IMR-90 (cell line): Measurements from ENCODE around the gene CAST. TPM values are rescaled to one million over a fixed set of nuclear protein-coding genes. Genes with fewer than 3 reads are reported as not detected.

ENCODE experiments used
- ATAC-seq: fragments of 200-7000 bp; cut with Tn5 transposase; 2 replicates; pipeline ENCODE4 v1.9.1; 2020; ENCODE audit warnings: low read depth, mild to moderate bottlenecking, moderate library complexity
- BruUV-seq: library from RNA; stranded (reverse); fragments of 400-500 nt; replicated peaks from 2 replicates; lab custom pipeline; 2021; lab: Mats Ljungman, UMichigan
- CTCF ChIA-PET: fragments of 300-600 bp; formaldehyde crosslinking; extraction: SDS; loops from one replicate; lab custom pipeline; 2021; ENCODE audit warnings: antibody characterized with exemption; lab: Yijun Ruan, JAX
- POLR2A ChIA-PET: fragments of 300-600 bp; sonication (Branson Sonifier 250); formaldehyde crosslinking; loops from one replicate; lab custom pipeline; 2022; ENCODE audit warnings: antibody characterized with exemption; ENCODE audit not compliant: unreplicated experiment; lab: Charles Lee
- DNase-seq: peaks from one replicate; pipeline ENCODE4 v3.0.0; 2013
- H2AFZ ChIP-seq: replicated peaks from 2 replicates; pipeline ENCODE3; 2013; ENCODE audit warnings: low read length, mild to moderate bottlenecking; ENCODE audit not compliant: poor library complexity
- H2AK5ac ChIP-seq: 2 replicates; pipeline ENCODE4 v1.6.1; 2013; ENCODE audit warnings: low read depth, low read length, inconsistent platforms
- H2AK9ac ChIP-seq: replicated peaks from 2 replicates; pipeline ENCODE3; 2013; ENCODE audit warnings: mild to moderate bottlenecking, low read depth, low read length, moderate library complexity; ENCODE audit not compliant: poor library complexity
- H2BK120ac ChIP-seq: 2 replicates; pipeline ENCODE4 v1.6.1; 2013; ENCODE audit warnings: low read depth, low read length, inconsistent platforms
- H2BK15ac ChIP-seq: 3 replicates; pipeline ENCODE4 v1.6.1; 2013; ENCODE audit warnings: low read depth, low read length, inconsistent platforms
- H2BK20ac ChIP-seq: 2 replicates; pipeline ENCODE4 v1.6.1; 2013; ENCODE audit warnings: low read depth, mild to moderate bottlenecking, inconsistent platforms, low read length, moderate library complexity
- H2BK5ac ChIP-seq: 2 replicates; pipeline ENCODE4 v1.6.1; 2013; ENCODE audit warnings: mild to moderate bottlenecking, low read depth, low read length, inconsistent platforms; ENCODE audit not compliant: poor library complexity, severe bottlenecking
- H3K14ac ChIP-seq: replicated peaks from 2 replicates; pipeline ENCODE4 v1.6.1; 2013; ENCODE audit warnings: low read depth, low read length, inconsistent platforms
- H3K18ac ChIP-seq: 2 replicates; pipeline ENCODE4 v1.6.1; 2013; ENCODE audit warnings: low read depth, low read length, control low read depth
- H3K23ac ChIP-seq: 2 replicates; pipeline ENCODE4 v1.6.1; 2013; ENCODE audit warnings: low read depth, low read length, inconsistent platforms
- H3K27ac ChIP-seq: 2 replicates; pipeline ENCODE4 v1.5.1; 2013; ENCODE audit warnings: mild to moderate bottlenecking, control low read depth, low read length; ENCODE audit not compliant: insufficient read depth
- H3K27me3 ChIP-seq: 2 replicates; pipeline ENCODE4 v1.6.1; 2013; ENCODE audit warnings: low read length; ENCODE audit not compliant: control insufficient read depth, insufficient read depth
- H3K36me3 ChIP-seq: 2 replicates; pipeline ENCODE4 v1.6.1; 2013; ENCODE audit warnings: low read length, mixed read lengths; ENCODE audit not compliant: control insufficient read depth, insufficient read depth
- H3K4ac ChIP-seq: 2 replicates; pipeline ENCODE4 v1.6.1; 2013; ENCODE audit warnings: low read depth, low read length, inconsistent platforms
- H3K4me1 ChIP-seq: 2 replicates; pipeline ENCODE4 v1.6.1; 2013; ENCODE audit warnings: low read length, mixed read lengths; ENCODE audit not compliant: control insufficient read depth, insufficient read depth
- H3K4me2 ChIP-seq: 2 replicates; pipeline ENCODE4 v1.6.1; 2013; ENCODE audit warnings: low read depth, mild to moderate bottlenecking, control low read depth, low read length, moderate library complexity
- H3K4me3 ChIP-seq: 2 replicates; pipeline ENCODE4 v1.5.1; 2013; ENCODE audit warnings: low read depth, mild to moderate bottlenecking, control low read depth, low read length, moderate library complexity; ENCODE audit not compliant: insufficient read depth
- H3K56ac ChIP-seq: 2 replicates; pipeline ENCODE4 v1.6.1; 2013; ENCODE audit warnings: low read length, inconsistent platforms; ENCODE audit not compliant: insufficient read depth; ENCODE audit errors: extremely low read depth
- H3K79me1 ChIP-seq, 2 experiments: 2 replicates each; pipeline ENCODE4 v1.6.1; 2013; ENCODE audit warnings: low read length in 2 of 2, inconsistent platforms in 1 of 2, low read depth in 1 of 2
- H3K9ac ChIP-seq: 2 replicates; pipeline ENCODE4 v1.6.1; 2013; ENCODE audit warnings: low read depth, low read length, control low read depth
- H3K9me1 ChIP-seq: 2 replicates; pipeline ENCODE4 v1.6.1; 2013; ENCODE audit warnings: low read length, inconsistent platforms; ENCODE audit not compliant: insufficient read depth
- H3K9me3 ChIP-seq: 2 replicates; pipeline ENCODE4 v1.6.1; 2013; ENCODE audit warnings: low read length; ENCODE audit not compliant: control insufficient read depth, insufficient read depth
- H4K20me1 ChIP-seq: 2 replicates; pipeline ENCODE4 v1.6.1; 2013; ENCODE audit warnings: low read length, inconsistent platforms; ENCODE audit not compliant: insufficient read depth
- H4K5ac ChIP-seq: 2 replicates; pipeline ENCODE4 v1.6.1; 2013; ENCODE audit warnings: mild to moderate bottlenecking, low read depth, low read length, control low read depth
- H4K8ac ChIP-seq, 2 experiments: 2 replicates each; pipeline ENCODE4 v1.6.1; 2013; ENCODE audit warnings: low read depth in 2 of 2, low read length in 2 of 2, control low read depth in 1 of 2, inconsistent platforms in 1 of 2
- H4K91ac ChIP-seq: 2 replicates; pipeline ENCODE4 v1.6.1; 2013; ENCODE audit warnings: low read depth, low read length, inconsistent platforms; ENCODE audit not compliant: insufficient read depth
- BHLHE40 ChIP-seq: fragments of 150-350 bp; IDR thresholded peaks from 2 replicates; pipeline ENCODE4 v1.6.1; 2016; ENCODE audit warnings: mild to moderate bottlenecking, low read depth, low read length
- CEBPB ChIP-seq: IDR thresholded peaks from 2 replicates; pipeline ENCODE4 v1.6.1; 2012; ENCODE audit warnings: low read depth, low read length, improper control_type of control experiment
- CHD1 ChIP-seq: IDR thresholded peaks from 2 replicates; pipeline ENCODE4 v1.6.1; 2012; ENCODE audit warnings: low read depth, low read length, improper control_type of control experiment
- CTCF ChIP-seq: conservative IDR thresholded peaks from 2 replicates; pipeline ENCODE4 v1.5.1; 2012; ENCODE audit warnings: mild to moderate bottlenecking, low read depth, low read length, improper control_type of control experiment
- ELK1 ChIP-seq: fragments of 150-350 bp; IDR thresholded peaks from 2 replicates; pipeline ENCODE4 v1.6.1; 2016; ENCODE audit warnings: low read depth, mild to moderate bottlenecking, low read length, moderate library complexity, borderline replicate concordance
- FOS ChIP-seq: fragments of 150-350 bp; IDR thresholded peaks from 2 replicates; pipeline ENCODE4 v1.6.1; 2016; ENCODE audit warnings: low read depth, low read length
- MAFK ChIP-seq: IDR thresholded peaks from 2 replicates; pipeline ENCODE4 v1.6.1; 2012; ENCODE audit warnings: low read depth, low read length, improper control_type of control experiment
- MAZ ChIP-seq: IDR thresholded peaks from 2 replicates; pipeline ENCODE4 v1.6.1; 2012; ENCODE audit warnings: low read depth, mild to moderate bottlenecking, low read length, improper control_type of control experiment, moderate library complexity, borderline replicate concordance
- MXI1 ChIP-seq: IDR thresholded peaks from 2 replicates; pipeline ENCODE4 v1.6.1; 2012; ENCODE audit warnings: low read depth, mild to moderate bottlenecking, low read length, moderate library complexity, borderline replicate concordance
- NFE2L2 ChIP-seq: fragments of 150-350 bp; IDR thresholded peaks from 2 replicates; pipeline ENCODE4 v1.6.1; 2016; ENCODE audit warnings: low read depth, mild to moderate bottlenecking, low read length
- POLR2A ChIP-seq: IDR thresholded peaks from 2 replicates; pipeline ENCODE4 v1.6.1; 2012; ENCODE audit warnings: mild to moderate bottlenecking, low read depth, low read length
- RAD21 ChIP-seq: IDR thresholded peaks from 2 replicates; pipeline ENCODE4 v1.6.1; 2012; ENCODE audit warnings: low read length, improper control_type of control experiment
- RCOR1 ChIP-seq: IDR thresholded peaks from 2 replicates; pipeline ENCODE4 v1.6.1; 2012; ENCODE audit warnings: mild to moderate bottlenecking, low read length, improper control_type of control experiment; ENCODE audit not compliant: insufficient replicate concordance
- RFX5 ChIP-seq: IDR thresholded peaks from 2 replicates; pipeline ENCODE4 v1.8.0; 2012; ENCODE audit warnings: low read depth, mild to moderate bottlenecking, low read length, moderate library complexity
- SMC3 ChIP-seq: fragments of 150-350 bp; IDR thresholded peaks from 2 replicates; pipeline ENCODE4 v1.6.1; 2016; ENCODE audit warnings: low read depth, mild to moderate bottlenecking, antibody characterized with exemption, low read length, moderate library complexity
- USF2 ChIP-seq: fragments of 150-350 bp; IDR thresholded peaks from 2 replicates; pipeline ENCODE4 v1.6.1; 2017; ENCODE audit warnings: mild to moderate bottlenecking, antibody characterized with exemption, low read length, low read depth
- WGBS, 2 experiments: methylation state at CpG; one replicate each; pipeline versions ENCODE4 v1.1.5 to v1.1.7; 2013; ENCODE audit warnings: missing lambda C conversion rate in 2 of 2; ENCODE audit not compliant: insufficient read length in 1 of 2; ENCODE audit errors: extremely low coverage in 2 of 2; 5-methylcytosine and 5-hydroxymethylcytosine counted together
- dilution Hi-C: fragments of 300-500 bp; cut with HindIII; formaldehyde crosslinking; loops from one replicate; pipeline ENCODE4 v1.14.3; 2018; ENCODE audit warnings: low sequenced_read_pairs; ENCODE audit not compliant: unreplicated experiment
- in situ Hi-C: fragments of 300-500 bp; cut with MboI; formaldehyde crosslinking; loops from 3 replicates; pipeline ENCODE4 v1.14.3; 2019; ENCODE audit warnings: low sequenced_read_pairs, inconsistent platforms, mixed read lengths
- intact Hi-C: fragments of 100-400 bp; cut with micrococcal nuclease; formaldehyde crosslinking; loops from 2 replicates; pipeline ENCODE4 v1.10.0; 2022
- polyA plus RNA-seq, 3 experiments: library from polyadenylated mRNA; depleted of rRNA; stranded (reverse); fragments of >200 nt; gene quantifications; 2 replicates each; pipeline ENCODE4 v1.2.3, GENCODE V29; 2012; ENCODE audit warnings: low replicate concordance in 1 of 3
- total RNA-seq: library from RNA; depleted of rRNA; stranded (reverse); fragments of >200 nt; gene quantifications from 2 replicates; pipeline ENCODE4 v1.2.3, GENCODE V29; 2012

CAST gene
- total and polyA plus RNA-seq, 2 of the 4 experiments (the other 2 are of a cell fraction), result 91.3 to 128 TPM

GRCh38 chr5:96716007-96716406, 53.8 kb downstream of the CAST start:
- no peak overlapping the region for H3K4ac ChIP-seq
- in situ Hi-C loops (no loop called here), intact Hi-C loops (no loop called here), dilution Hi-C loops (no loop called here)
- no peak overlapping the region for H3K18ac ChIP-seq
- H3K79me1 ChIP-seq, result peaks cover 50 to 82% of the 10 kb centered on the region in 2 experiments
- no peak overlapping the region for H2AFZ ChIP-seq
- H4K91ac ChIP-seq, result no peak overlapping the region
- no peak overlapping the region for H4K5ac ChIP-seq
- no peak overlapping the region for H2AK5ac ChIP-seq
- H3K56ac ChIP-seq, result no peak overlapping the region
- H4K8ac ChIP-seq, result no peak overlapping the region
- TF ChIP-seq ELK1 (no peak), MXI1 (no peak), POLR2A (no peak), FOS (no peak), USF2 (no peak), RAD21 (no peak), MAZ (no peak), RFX5 (no peak), NFE2L2 (no peak), SMC3 (no peak), CHD1 (no peak), CTCF (no peak), RCOR1 (no peak), BHLHE40 (no peak), CEBPB (no peak), MAFK (no peak)
- no peak overlapping the region for H2AK9ac ChIP-seq
- no peak overlapping the region for H3K9ac ChIP-seq
- no peak overlapping the region for H2BK20ac ChIP-seq
- H3K4me3 ChIP-seq, result no peak overlapping the region
- H4K20me1 ChIP-seq, result peaks cover 39% of the 10 kb centered on the region
- H2BK5ac ChIP-seq, result no peak overlapping the region
- no TSS peak for BruUV-seq
- no peak overlapping the region for H2BK120ac ChIP-seq
- DNase-seq (no peak), ATAC-seq (no peak)
- H3K9me3 ChIP-seq, result no peaks in the 10 kb centered on the region
- no CpG with 5 or more reads among the region's 5 CpGs for WGBS, 2 experiments
- H3K4me2 ChIP-seq, result no peak overlapping the region
- H3K4me1 ChIP-seq, result peaks cover 9% of the 10 kb centered on the region
- H3K36me3 ChIP-seq, result no peaks in the 10 kb centered on the region
- H3K9me1 ChIP-seq, result peaks cover 15% of the 10 kb centered on the region
- POLR2A ChIA-PET, result no interaction called here
- no peaks in the 10 kb centered on the region for H3K27me3 ChIP-seq
- H3K14ac ChIP-seq, result no peak overlapping the region
- H2BK15ac ChIP-seq, result no peak overlapping the region
- no peak overlapping the region for H3K23ac ChIP-seq
- no peak overlapping the region for H3K27ac ChIP-seq
- CTCF ChIA-PET, result interaction anchor here (0.7 kb wide), 1 partner anchor 11 kb away, joined by 3 read pairs; no protein-coding TSS in a partner anchor
